ENCODE data around the gene PRICKLE1.

PRICKLE1 gene

DNA sequence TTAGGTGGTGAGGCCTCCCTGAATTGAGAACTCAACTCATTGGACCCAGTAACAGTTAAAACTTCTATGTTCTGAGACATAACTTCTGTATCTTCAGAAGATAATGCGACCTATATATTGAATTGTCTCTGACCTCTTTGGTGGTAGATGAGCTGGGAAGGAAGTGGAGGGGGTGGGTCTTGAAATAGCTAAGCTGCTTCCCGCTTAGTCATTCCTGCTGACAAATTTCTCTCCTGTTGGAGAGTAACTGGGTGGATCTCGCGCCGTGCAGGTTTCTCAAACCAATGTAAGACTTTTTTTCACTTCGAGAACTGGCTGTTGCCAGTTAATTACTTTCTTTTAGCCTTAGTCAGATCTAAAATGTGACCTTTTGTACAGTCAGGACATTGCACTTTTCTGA lies 162.8 kb downstream of the PRICKLE1 start:
- no peak overlapping the region for H2AFZ ChIP-seq (ENCODE audit: low read depth)

DNA sequence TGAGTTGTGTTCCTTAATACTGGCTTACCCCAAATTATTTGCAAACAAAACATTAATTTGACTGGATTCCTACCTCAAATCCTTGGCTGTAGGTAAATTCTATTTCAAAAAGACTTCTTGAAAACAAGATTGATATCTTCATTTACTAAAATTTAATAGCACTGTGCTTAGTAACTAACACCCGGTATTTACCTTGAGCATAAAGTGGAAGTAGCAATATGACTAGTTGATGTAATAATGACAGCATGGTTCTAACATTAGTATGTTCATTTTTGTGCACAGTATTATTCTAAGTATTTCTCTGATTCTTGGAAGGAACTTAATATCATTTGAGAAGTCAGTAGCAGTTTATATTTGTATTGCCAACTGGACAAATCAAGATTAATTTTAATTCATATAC lies 166.8 kb downstream of the PRICKLE1 start:
- Histone ChIP-seq H3K27me3 (ENCODE audit: insufficient read depth, low read depth) (no peaks in the 10 kb centered on the region), H2AFZ (ENCODE audit: low read depth) (no peak overlapping the region), H3K9ac (no peak overlapping the region), H4K20me1 (ENCODE audit: insufficient read depth) (no peaks in the 10 kb centered on the region), H3K79me2 (ENCODE audit: insufficient read depth, low read depth) (no peaks in the 10 kb centered on the region), H3K4me3 (IDR thresholded peaks at IDR 0.05; ENCODE audit: insufficient read depth, low read depth, low read length) (no peak overlapping the region), H3K4me1 (ENCODE audit: low read depth, poor library complexity, severe bottlenecking) (no peaks in the 10 kb centered on the region), H3K27ac (no peak overlapping the region), H3K4me2 (no peak overlapping the region), H3K36me3 (ENCODE audit: insufficient read depth) (no peaks in the 10 kb centered on the region)
- TF ChIP-seq, protein P1, sequence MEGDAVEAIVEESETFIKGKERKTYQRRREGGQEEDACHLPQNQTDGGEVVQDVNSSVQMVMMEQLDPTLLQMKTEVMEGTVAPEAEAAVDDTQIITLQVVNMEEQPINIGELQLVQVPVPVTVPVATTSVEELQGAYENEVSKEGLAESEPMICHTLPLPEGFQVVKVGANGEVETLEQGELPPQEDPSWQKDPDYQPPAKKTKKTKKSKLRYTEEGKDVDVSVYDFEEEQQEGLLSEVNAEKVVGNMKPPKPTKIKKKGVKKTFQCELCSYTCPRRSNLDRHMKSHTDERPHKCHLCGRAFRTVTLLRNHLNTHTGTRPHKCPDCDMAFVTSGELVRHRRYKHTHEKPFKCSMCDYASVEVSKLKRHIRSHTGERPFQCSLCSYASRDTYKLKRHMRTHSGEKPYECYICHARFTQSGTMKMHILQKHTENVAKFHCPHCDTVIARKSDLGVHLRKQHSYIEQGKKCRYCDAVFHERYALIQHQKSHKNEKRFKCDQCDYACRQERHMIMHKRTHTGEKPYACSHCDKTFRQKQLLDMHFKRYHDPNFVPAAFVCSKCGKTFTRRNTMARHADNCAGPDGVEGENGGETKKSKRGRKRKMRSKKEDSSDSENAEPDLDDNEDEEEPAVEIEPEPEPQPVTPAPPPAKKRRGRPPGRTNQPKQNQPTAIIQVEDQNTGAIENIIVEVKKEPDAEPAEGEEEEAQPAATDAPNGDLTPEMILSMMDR (conservative IDR thresholded peaks at IDR 0.05; ENCODE audit: low read depth, low read length): no peak

More for the DNA sequence above, 162.8 kb downstream of the PRICKLE1 start:
- no peaks in the 10 kb centered on the region for H4K20me1 ChIP-seq (ENCODE audit: insufficient read depth)
- no peak overlapping the region for H3K4me3 ChIP-seq (IDR thresholded peaks at IDR 0.05; ENCODE audit: insufficient read depth, low read depth, low read length)
- no peak overlapping the region for H3K27ac ChIP-seq
- H3K4me1 ChIP-seq (ENCODE audit: low read depth, poor library complexity, severe bottlenecking): no peaks in the 10 kb centered on the region
- no peaks in the 10 kb centered on the region for H3K79me2 ChIP-seq (ENCODE audit: insufficient read depth, low read depth)
- no peaks in the 10 kb centered on the region for H3K27me3 ChIP-seq (ENCODE audit: insufficient read depth, low read depth)
- H3K4me2 ChIP-seq: no peak overlapping the region
- no peaks in the 10 kb centered on the region for H3K36me3 ChIP-seq (ENCODE audit: insufficient read depth)
- TF ChIP-seq, protein P1 (conservative IDR thresholded peaks at IDR 0.05; ENCODE audit: low read depth, low read length): no peak
- H3K9ac ChIP-seq: no peak overlapping the region

DNA sequence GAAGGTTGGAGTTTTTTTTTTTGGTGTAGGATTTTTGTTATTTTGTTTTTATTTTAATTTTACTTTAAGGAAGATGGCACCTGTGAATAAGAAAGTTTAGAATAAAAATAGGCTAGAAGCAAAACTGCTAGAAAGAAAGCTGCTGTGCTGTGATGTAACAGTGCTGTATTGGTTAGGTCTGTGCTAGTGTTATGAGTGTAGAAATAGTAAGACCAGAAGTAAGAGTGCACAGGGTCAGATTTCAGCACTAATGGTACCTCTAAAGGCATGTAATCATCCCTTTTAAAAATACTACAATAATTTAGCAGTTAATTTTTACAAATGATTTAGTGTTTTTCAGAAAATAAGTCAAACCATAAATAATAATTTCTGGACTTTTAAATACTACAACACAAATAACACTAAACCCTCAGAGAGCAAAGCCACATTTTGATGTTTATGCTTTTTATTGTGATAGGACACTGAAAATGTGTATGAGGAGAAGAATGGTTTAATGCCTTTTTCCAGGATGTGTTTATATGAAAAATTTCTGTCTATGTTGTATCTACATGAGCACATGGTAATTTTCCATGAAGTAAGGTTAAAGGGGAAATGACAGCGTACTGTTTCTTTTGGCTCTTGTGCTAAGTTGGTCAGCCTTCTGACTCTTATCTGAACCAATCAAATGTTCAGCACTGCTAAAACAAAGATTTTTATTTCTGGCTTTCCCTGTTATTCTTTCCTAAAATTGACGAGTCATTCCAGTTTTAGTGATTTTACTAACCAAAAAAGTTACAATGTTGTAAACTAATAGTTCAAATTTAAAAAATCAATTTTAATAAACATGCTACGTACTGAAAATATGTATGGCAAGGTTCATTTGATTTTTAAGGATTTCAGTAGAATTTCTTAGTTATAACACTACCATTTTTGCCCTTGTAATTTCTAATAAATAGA lies 167.4 kb downstream of the PRICKLE1 start:
- Histone ChIP-seq H3K4me2 (no peak overlapping the region), H3K79me2 (ENCODE audit: insufficient read depth, low read depth) (no peaks in the 10 kb centered on the region), H3K4me1 (ENCODE audit: low read depth, poor library complexity, severe bottlenecking) (no peaks in the 10 kb centered on the region), H3K4me3 (IDR thresholded peaks at IDR 0.05; ENCODE audit: insufficient read depth, low read depth, low read length) (no peak overlapping the region), H2AFZ (ENCODE audit: low read depth) (no peak overlapping the region), H3K27me3 (ENCODE audit: insufficient read depth, low read depth) (no peaks in the 10 kb centered on the region), H3K36me3 (ENCODE audit: insufficient read depth) (no peaks in the 10 kb centered on the region), H3K27ac (no peak overlapping the region), H4K20me1 (ENCODE audit: insufficient read depth) (no peaks in the 10 kb centered on the region), H3K9ac (no peak overlapping the region)
- TF ChIP-seq, protein P1 (conservative IDR thresholded peaks at IDR 0.05; ENCODE audit: low read depth, low read length): no peak

DNA sequence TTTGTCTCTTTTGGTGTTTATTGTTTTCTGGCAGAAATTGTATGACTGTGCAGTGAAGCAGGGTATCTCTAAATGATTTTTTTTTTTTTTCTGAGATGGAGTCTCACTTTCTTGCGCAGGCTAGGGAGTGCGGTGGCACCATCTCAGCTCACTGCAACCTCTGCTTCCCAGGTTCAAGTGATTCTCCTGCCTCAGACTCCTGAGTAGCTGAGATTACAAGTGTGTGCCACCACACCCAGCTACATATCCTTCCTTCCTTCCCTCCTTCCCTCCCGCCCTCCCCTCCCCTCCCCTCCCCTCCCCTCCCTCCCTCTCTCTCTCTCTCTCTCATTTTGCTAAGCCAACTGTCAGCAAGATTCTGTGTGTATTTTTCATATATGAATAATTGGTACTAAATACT lies 169.2 kb downstream of the PRICKLE1 start:
- Histone ChIP-seq H3K27me3 (ENCODE audit: insufficient read depth, low read depth) (no peaks in the 10 kb centered on the region), H4K20me1 (ENCODE audit: insufficient read depth) (no peaks in the 10 kb centered on the region), H3K27ac (no peak overlapping the region), H3K4me2 (no peak overlapping the region), H3K9ac (no peak overlapping the region), H3K36me3 (ENCODE audit: insufficient read depth) (no peaks in the 10 kb centered on the region), H3K79me2 (ENCODE audit: insufficient read depth, low read depth) (no peaks in the 10 kb centered on the region), H3K4me1 (ENCODE audit: low read depth, poor library complexity, severe bottlenecking) (no peaks in the 10 kb centered on the region), H3K4me3 (IDR thresholded peaks at IDR 0.05; ENCODE audit: insufficient read depth, low read depth, low read length) (no peak overlapping the region), H2AFZ (ENCODE audit: low read depth) (no peak overlapping the region)
- TF ChIP-seq, protein P1 (conservative IDR thresholded peaks at IDR 0.05; ENCODE audit: low read depth, low read length): no peak
